ENCODE data around the gene SHROOM3.

SHROOM3 gene

GRCh38 chr4:76628251-76628650 is 193.2 kb downstream of the SHROOM3 start:
- DNase-seq, result no peak

GRCh38 chr4:76630741-76631140 is 195.7 kb downstream of the SHROOM3 start:
- DNase-seq, result no peak

GRCh38 chr4:76634220-76634619 is 199.2 kb downstream of the SHROOM3 start:
- no peak for DNase-seq

- no peak for DNase-seq
Observed at GRCh38 chr4:76637712-76638361, 202.8 kb downstream of the SHROOM3 start.

- no peak for DNase-seq
Observed at GRCh38 chr4:76639288-76639687, 204.3 kb downstream of the SHROOM3 start.

GRCh38 chr4:76640353-76640910 is 205.4 kb downstream of the SHROOM3 start:
- DNase-seq, result no peak

GRCh38 chr4:76641351-76641750 is 206.3 kb downstream of the SHROOM3 start:
- DNase-seq, result no peak

- DNase-seq, result no peak
Observed at GRCh38 chr4:76641758-76642157, 206.7 kb downstream of the SHROOM3 start.

- DNase-seq, result no peak
Observed at GRCh38 chr4:76644831-76645485, 209.9 kb downstream of the SHROOM3 start.

- DNase-seq, result no peak
Observed at GRCh38 chr4:76649086-76649485, 214.1 kb downstream of the SHROOM3 start.

- DNase-seq, result no peak
Observed at GRCh38 chr4:76651616-76652015, 216.6 kb downstream of the SHROOM3 start.

- DNase-seq, result no peak
Observed at GRCh38 chr4:76652389-76652788, 217.4 kb downstream of the SHROOM3 start.

GRCh38 chr4:76654084-76654483 is 219.1 kb downstream of the SHROOM3 start:
- no peak for DNase-seq

- no peak for DNase-seq
Observed at GRCh38 chr4:76654791-76655190, 219.8 kb downstream of the SHROOM3 start.

- no peak for DNase-seq
Observed at GRCh38 chr4:76655566-76656479, 220.8 kb downstream of the SHROOM3 start.

- DNase-seq, result no peak
Observed at GRCh38 chr4:76657443-76657842, 222.4 kb downstream of the SHROOM3 start.

GRCh38 chr4:76658231-76659102 is 223.4 kb downstream of the SHROOM3 start:
- no peak for DNase-seq

GRCh38 chr4:76659103-76659490 is 224.1 kb downstream of the SHROOM3 start:
- no peak for DNase-seq

- no peak for DNase-seq
Observed at GRCh38 chr4:76663824-76664223, 228.8 kb downstream of the SHROOM3 start.

GRCh38 chr4:76665153-76665552 is 230.1 kb downstream of the SHROOM3 start:
- no peak for DNase-seq

GRCh38 chr4:76665721-76666120 is 230.7 kb downstream of the SHROOM3 start:
- no peak for DNase-seq

GRCh38 chr4:76666944-76667532 is 232.0 kb downstream of the SHROOM3 start:
- no peak for DNase-seq

Measured in activated effector memory CD4-positive, alpha-beta T cell treated with Interleukin-2 at 50 U/mL for 16 hours (primary cell).